ENCODE measurements around the gene SCNN1B. TPM values are rescaled to one million over a fixed set of nuclear protein-coding genes. Genes with fewer than 3 reads are reported as not detected.

Gene SCNN1B
- total and polyA plus RNA-seq, 10 donors: 0.80 to 6.3 (median 2.9) TPM

- no peak overlapping the region for H3K4me3 ChIP-seq
- intact Hi-C loops (cut with DNase I; ENCODE audit: low total_unique reads): no loop called here
- no peaks in the 10 kb centered on the region for H3K36me3 ChIP-seq
- DNase-seq: no peak
- TF ChIP-seq POLR2AphosphoS5 (IDR thresholded peaks at IDR 0.05) (no peak), POLR2A (IDR thresholded peaks at IDR 0.05) (no peak)
- TF ChIP-seq, protein P1, sequence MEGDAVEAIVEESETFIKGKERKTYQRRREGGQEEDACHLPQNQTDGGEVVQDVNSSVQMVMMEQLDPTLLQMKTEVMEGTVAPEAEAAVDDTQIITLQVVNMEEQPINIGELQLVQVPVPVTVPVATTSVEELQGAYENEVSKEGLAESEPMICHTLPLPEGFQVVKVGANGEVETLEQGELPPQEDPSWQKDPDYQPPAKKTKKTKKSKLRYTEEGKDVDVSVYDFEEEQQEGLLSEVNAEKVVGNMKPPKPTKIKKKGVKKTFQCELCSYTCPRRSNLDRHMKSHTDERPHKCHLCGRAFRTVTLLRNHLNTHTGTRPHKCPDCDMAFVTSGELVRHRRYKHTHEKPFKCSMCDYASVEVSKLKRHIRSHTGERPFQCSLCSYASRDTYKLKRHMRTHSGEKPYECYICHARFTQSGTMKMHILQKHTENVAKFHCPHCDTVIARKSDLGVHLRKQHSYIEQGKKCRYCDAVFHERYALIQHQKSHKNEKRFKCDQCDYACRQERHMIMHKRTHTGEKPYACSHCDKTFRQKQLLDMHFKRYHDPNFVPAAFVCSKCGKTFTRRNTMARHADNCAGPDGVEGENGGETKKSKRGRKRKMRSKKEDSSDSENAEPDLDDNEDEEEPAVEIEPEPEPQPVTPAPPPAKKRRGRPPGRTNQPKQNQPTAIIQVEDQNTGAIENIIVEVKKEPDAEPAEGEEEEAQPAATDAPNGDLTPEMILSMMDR (IDR thresholded peaks at IDR 0.05 in 8 of 11, conservative IDR thresholded peaks at IDR 0.05 in 3 of 11): no peak
- no peak overlapping the region for H3K27ac ChIP-seq
- no peaks in the 10 kb centered on the region for H3K4me1 ChIP-seq
- no peaks in the 10 kb centered on the region for H3K9me3 ChIP-seq
- 48 to 62% (median 52%) methylated on average over 15 to 18 of the region's 18 CpGs for WGBS, 5 donors
- H3K27me3 ChIP-seq (replicated peaks in 1 of 7): peaks cover 0 to 25% (median 0%) of the 10 kb centered on the region in 7 donors
These were observed 46.7 kb downstream of the SCNN1B start for GRCh38 chr16:23348579-23349469.

DNA sequence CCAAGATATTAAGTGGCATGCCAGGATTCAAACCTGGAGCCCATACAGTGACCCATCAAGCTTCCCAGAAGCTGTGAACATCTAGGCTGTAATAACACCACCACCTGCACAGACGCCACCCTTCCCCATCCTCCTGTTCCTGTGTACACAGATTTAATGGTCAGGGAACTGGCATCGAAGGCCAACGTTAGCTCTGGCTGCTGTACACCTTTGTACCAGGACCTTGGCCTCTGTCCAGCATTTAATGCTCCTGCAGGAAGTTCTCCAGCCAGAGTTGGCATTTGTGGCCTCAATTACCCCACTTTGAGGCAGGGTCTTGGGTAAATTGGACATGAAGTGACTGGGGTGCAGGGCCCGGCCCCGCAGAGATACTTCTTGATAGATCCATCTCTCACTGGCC, 49.3 kb downstream of the SCNN1B start:
- no peaks in the 10 kb centered on the region for H3K36me3 ChIP-seq
- H3K4me1 ChIP-seq: no peaks in the 10 kb centered on the region
- peaks cover 0 to 20% (median 0%) of the 10 kb centered on the region in 7 donors for H3K27me3 ChIP-seq (replicated peaks in 1 of 7)
- 84 to 91% (median 86%) methylated on average over 5 of the region's 5 CpGs for WGBS, 5 donors
- H3K9me3 ChIP-seq: no peaks in the 10 kb centered on the region
- intact Hi-C loops (cut with DNase I; ENCODE audit: low total_unique reads): no loop called here
- no peak overlapping the region for H3K27ac ChIP-seq
- TF ChIP-seq POLR2AphosphoS5 (IDR thresholded peaks at IDR 0.05): no peak
- TF ChIP-seq, protein P1 (IDR thresholded peaks at IDR 0.05 in 8 of 11, conservative IDR thresholded peaks at IDR 0.05 in 3 of 11): no peak
- no peak for TF ChIP-seq POLR2A (IDR thresholded peaks at IDR 0.05)
- DNase-seq: peak; percentile 25
- no peak overlapping the region for H3K4me3 ChIP-seq

GRCh38 chr16:23353440-23353839, 51.3 kb downstream of the SCNN1B start:
- intact Hi-C loops (cut with DNase I; ENCODE audit: low total_unique reads): no loop called here
- DNase-seq: peak; percentile 11

GRCh38 chr16:23354246-23354645, 52.1 kb downstream of the SCNN1B start:
- WGBS, 5 donors: 77 to 91% (median 85%) methylated on average over 9 of the region's 9 CpGs
- Histone ChIP-seq H3K4me1 (no peaks in the 10 kb centered on the region), H3K9me3 (no peaks in the 10 kb centered on the region), H3K4me3 (no peak overlapping the region), H3K27me3 (replicated peaks in 1 of 7) (no peaks in the 10 kb centered on the region), H3K36me3 (no peaks in the 10 kb centered on the region), H3K27ac (no peak overlapping the region)
- intact Hi-C loops (cut with DNase I; ENCODE audit: low total_unique reads): no loop called here
- TF ChIP-seq POLR2AphosphoS5 (IDR thresholded peaks at IDR 0.05) (no peak), POLR2A (IDR thresholded peaks at IDR 0.05) (no peak)
- TF ChIP-seq, protein P1 (IDR thresholded peaks at IDR 0.05 in 8 of 11, conservative IDR thresholded peaks at IDR 0.05 in 3 of 11): no peak
- DNase-seq: peak; percentile 49

More at GRCh38 chr16:23353440-23353839, 51.3 kb downstream of the SCNN1B start:
- Histone ChIP-seq H3K4me1 (no peaks in the 10 kb centered on the region), H3K4me3 (no peak overlapping the region), H3K36me3 (no peaks in the 10 kb centered on the region), H3K27ac (no peak overlapping the region), H3K9me3 (no peaks in the 10 kb centered on the region), H3K27me3 (replicated peaks in 1 of 7) (peaks cover 0 to 4% (median 0%) of the 10 kb centered on the region in 7 donors)
- TF ChIP-seq, protein P1 (IDR thresholded peaks at IDR 0.05 in 8 of 11, conservative IDR thresholded peaks at IDR 0.05 in 3 of 11): no peak
- TF ChIP-seq POLR2AphosphoS5 (IDR thresholded peaks at IDR 0.05): no peak
- TF ChIP-seq POLR2A (IDR thresholded peaks at IDR 0.05): no peak

Data from spleen (tissue), 11 donors.